Ascending aorta (tissue), 2 donors: ENCODE results near the gene FBXL17. TPM values are rescaled to one million over a fixed set of nuclear protein-coding genes. Genes with fewer than 3 reads are reported as not detected.

Source experiments
- DNase-seq, 2 donors: peaks; one replicate each; pipeline ENCODE4 v3.0.0-alpha.2; 2019; ENCODE audit warnings: low spot score in 2 of 2
- H3K27ac ChIP-seq, 2 donors: fragments of 200-600 bp; sonication (generic); one replicate each; pipeline ENCODE4 v1.5.1; 2016 to 2017; ENCODE audit warnings: mild to moderate bottlenecking in 1 of 2
- H3K27me3 ChIP-seq: fragments of 200-600 bp; sonication (generic); one replicate; pipeline ENCODE4 v1.5.1; 2017
- H3K36me3 ChIP-seq, 2 donors: fragments of 200-600 bp; sonication (generic); one replicate each; pipeline ENCODE4 v1.5.1; 2016
- H3K4me1 ChIP-seq, 2 donors: fragments of 200-600 bp; sonication (generic); one replicate each; pipeline ENCODE4 v1.5.1; 2016 to 2017; ENCODE audit warnings: mild to moderate bottlenecking in 1 of 2
- H3K4me3 ChIP-seq, 2 donors: fragments of 200-600 bp; sonication (generic); one replicate each; pipeline ENCODE4 v1.5.1; 2016 to 2017; ENCODE audit warnings: mild to moderate bottlenecking in 1 of 2
- H3K9me3 ChIP-seq, 2 donors: fragments of 200-600 bp; sonication (generic); one replicate each; pipeline ENCODE4 v1.5.1; 2016
- intact Hi-C: fragments of 100-400 bp; cut with DNase I; formaldehyde crosslinking; loops from one replicate; pipeline ENCODE4 v1.15.1; 2023
- total RNA-seq: library from RNA; depleted of rRNA; stranded (reverse); fragments of >200 nt; gene quantifications from one replicate; pipeline ENCODE4 v1.1.0, GENCODE V29; 2016
- TF ChIP-seq, protein P1 (sequence below), 3 experiments: fragments of 200-600 bp in 2 of 3; fragments of 450-650 bp in 1 of 3; sonication (generic) in 2 of 3; IDR thresholded peaks; one replicate each; pipeline ENCODE4 v1.5.1; 2016 to 2019; ENCODE audit warnings: antibody characterized with exemption in 3 of 3, mild to moderate bottlenecking in 1 of 3, moderate library complexity in 1 of 3

Gene FBXL17
- total RNA-seq, 1 donor from 2014 or later = 13.6 TPM

DNA sequence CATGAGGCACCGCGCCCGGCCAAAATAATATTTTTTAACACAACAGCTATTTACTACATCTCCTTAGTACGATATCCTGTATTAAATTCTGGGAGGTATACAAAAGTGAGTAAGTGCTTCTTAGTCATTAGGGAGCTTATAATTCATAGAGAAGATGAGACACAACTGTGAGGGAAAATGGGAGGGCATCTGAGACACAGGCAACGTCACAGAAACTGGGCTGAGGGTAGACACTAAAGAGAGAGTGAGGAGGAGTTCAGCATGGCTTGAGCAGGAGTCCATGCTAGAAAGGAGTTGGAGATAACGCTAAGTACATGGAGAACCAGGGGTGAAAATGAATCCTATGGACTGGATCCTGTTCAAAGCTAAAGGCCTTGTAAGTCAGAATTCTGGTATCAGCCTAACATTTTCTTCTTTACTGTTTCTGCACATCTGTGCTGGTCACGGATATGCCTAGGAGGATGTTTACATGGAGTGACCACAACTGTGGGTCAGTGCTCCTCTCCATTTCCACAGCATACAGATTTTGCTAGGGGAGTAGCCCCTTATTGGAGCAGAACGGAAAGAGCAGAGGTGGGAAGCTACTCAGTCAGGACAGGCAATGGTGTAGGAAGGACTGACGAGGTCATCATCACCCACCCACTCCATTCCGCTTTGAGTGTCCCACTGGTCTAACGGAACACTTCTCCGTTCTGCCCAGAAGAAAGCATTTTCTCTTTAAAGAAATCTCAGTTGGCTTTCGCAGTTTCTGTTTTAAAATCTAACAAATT, 400.8 kb downstream of the FBXL17 start:
- H3K4me1 ChIP-seq = no peaks in the 10 kb centered on the region
- H3K4me3 ChIP-seq = no peak overlapping the region
- no peaks in the 10 kb centered on the region for H3K27me3 ChIP-seq
- H3K9me3 ChIP-seq = no peaks in the 10 kb centered on the region
- intact Hi-C loops = no loop called here
- DNase-seq = no peak
- H3K27ac ChIP-seq = no peak overlapping the region
- TF ChIP-seq, protein P1, sequence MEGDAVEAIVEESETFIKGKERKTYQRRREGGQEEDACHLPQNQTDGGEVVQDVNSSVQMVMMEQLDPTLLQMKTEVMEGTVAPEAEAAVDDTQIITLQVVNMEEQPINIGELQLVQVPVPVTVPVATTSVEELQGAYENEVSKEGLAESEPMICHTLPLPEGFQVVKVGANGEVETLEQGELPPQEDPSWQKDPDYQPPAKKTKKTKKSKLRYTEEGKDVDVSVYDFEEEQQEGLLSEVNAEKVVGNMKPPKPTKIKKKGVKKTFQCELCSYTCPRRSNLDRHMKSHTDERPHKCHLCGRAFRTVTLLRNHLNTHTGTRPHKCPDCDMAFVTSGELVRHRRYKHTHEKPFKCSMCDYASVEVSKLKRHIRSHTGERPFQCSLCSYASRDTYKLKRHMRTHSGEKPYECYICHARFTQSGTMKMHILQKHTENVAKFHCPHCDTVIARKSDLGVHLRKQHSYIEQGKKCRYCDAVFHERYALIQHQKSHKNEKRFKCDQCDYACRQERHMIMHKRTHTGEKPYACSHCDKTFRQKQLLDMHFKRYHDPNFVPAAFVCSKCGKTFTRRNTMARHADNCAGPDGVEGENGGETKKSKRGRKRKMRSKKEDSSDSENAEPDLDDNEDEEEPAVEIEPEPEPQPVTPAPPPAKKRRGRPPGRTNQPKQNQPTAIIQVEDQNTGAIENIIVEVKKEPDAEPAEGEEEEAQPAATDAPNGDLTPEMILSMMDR (IDR thresholded peaks at IDR 0.05) = no peak
- H3K36me3 ChIP-seq = no peaks in the 10 kb centered on the region

GRCh38 chr5:107979900-107980299, 402.0 kb downstream of the FBXL17 start:
- H3K9me3 ChIP-seq = no peaks in the 10 kb centered on the region
- TF ChIP-seq, protein P1 (IDR thresholded peaks at IDR 0.05) = no peak
- H3K27ac ChIP-seq = no peak overlapping the region
- H3K4me1 ChIP-seq = no peaks in the 10 kb centered on the region
- intact Hi-C loops = no loop called here
- no peaks in the 10 kb centered on the region for H3K27me3 ChIP-seq
- H3K4me3 ChIP-seq = no peak overlapping the region
- DNase-seq = no peak
- H3K36me3 ChIP-seq = no peaks in the 10 kb centered on the region

DNA sequence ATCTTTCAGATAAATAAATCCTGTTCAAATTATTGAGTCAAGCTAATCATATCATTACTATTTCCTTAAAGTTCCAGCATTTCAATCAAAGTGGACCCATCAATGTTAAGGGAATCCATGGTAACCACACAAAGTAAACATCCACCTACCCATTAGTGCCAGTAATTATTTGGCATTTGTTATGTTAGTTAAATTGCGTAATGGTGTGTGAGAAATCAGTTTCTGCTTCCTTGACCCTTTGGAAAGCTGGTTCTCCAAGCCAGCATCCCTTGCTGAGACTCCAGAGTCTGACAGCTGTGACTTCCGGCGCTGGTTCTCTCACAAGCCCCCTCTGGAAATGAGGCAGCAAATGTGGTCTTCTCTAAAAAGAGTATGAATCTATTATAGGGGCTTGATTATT, 402.6 kb downstream of the FBXL17 start:
- Histone ChIP-seq H3K9me3 (no peaks in the 10 kb centered on the region), H3K4me1 (no peaks in the 10 kb centered on the region), H3K27ac (no peak overlapping the region), H3K36me3 (no peaks in the 10 kb centered on the region), H3K4me3 (no peak overlapping the region), H3K27me3 (no peaks in the 10 kb centered on the region)
- TF ChIP-seq, protein P1 (IDR thresholded peaks at IDR 0.05) = no peak
- no peak for DNase-seq
- intact Hi-C loops = no loop called here

- Histone ChIP-seq H3K4me3 (no peak overlapping the region), H3K4me1 (no peaks in the 10 kb centered on the region), H3K36me3 (no peaks in the 10 kb centered on the region), H3K27me3 (no peaks in the 10 kb centered on the region), H3K27ac (no peak overlapping the region), H3K9me3 (no peaks in the 10 kb centered on the region)
- DNase-seq = no peak
- TF ChIP-seq, protein P1 (IDR thresholded peaks at IDR 0.05) = no peak
- intact Hi-C loops = no loop called here
Observed at GRCh38 chr5:107977550-107978071, 404.3 kb downstream of the FBXL17 start.

DNA sequence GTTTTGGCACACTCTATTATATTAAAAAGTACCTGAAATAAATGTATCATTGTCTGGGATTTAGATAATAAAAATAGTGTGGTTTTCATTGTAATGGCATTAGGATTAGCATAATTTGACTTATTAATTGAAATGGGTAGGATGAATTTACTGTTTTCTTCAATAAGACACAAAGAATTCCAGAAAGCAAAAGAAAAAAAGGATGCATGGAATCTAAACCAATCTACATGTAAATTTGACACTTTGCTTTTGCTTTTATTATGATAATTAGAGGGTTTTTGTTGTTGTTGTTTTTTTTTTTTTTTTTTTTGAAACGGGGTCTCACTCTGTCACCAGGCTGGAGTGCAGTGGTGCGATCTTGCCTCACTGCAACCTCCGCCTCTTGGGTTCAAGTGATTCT, 406.3 kb downstream of the FBXL17 start:
- TF ChIP-seq, protein P1 (IDR thresholded peaks at IDR 0.05) = no peak
- no peak overlapping the region for H3K4me3 ChIP-seq
- no peaks in the 10 kb centered on the region for H3K9me3 ChIP-seq
- DNase-seq = no peak
- intact Hi-C loops = no loop called here
- no peak overlapping the region for H3K27ac ChIP-seq
- H3K4me1 ChIP-seq = no peaks in the 10 kb centered on the region
- no peaks in the 10 kb centered on the region for H3K27me3 ChIP-seq
- no peaks in the 10 kb centered on the region for H3K36me3 ChIP-seq
